ENCODE data around the gene ANKRD55.

DNA sequence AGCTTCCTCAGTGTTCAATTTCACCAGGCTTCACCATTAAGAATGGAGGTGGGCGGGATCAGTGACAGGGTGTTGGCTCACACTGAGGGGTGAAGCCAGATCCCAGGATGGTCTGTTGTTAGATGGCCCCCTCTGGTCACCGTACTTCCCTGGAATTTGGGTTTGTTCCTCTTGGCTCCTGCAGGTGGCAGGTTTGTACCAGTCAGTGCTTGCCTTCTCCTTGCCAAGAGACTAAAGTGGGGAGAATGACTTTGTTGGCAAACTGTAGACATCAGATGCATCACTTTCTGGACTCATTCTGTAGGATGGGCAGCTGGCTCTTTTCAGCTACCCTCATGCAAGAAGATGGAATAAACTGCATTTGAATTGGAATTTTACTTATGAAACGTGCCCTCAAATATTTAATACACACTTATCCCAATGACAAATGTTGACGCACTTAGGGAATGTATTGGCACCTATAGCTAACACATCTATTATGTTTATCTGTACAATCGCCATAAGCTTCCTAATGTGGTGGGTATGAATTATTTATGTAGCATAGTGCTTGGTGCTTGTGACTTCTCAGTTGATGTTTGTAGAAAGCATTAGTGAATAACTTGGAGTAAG lies 31.4 kb upstream of the ANKRD55 start:
- no peak for TF ChIP-seq SAFB2 (IDR thresholded peaks at IDR 0.05; ENCODE audit: borderline replicate concordance, low read depth, low read length, severe bottlenecking)
- TF ChIP-seq, protein P1, sequence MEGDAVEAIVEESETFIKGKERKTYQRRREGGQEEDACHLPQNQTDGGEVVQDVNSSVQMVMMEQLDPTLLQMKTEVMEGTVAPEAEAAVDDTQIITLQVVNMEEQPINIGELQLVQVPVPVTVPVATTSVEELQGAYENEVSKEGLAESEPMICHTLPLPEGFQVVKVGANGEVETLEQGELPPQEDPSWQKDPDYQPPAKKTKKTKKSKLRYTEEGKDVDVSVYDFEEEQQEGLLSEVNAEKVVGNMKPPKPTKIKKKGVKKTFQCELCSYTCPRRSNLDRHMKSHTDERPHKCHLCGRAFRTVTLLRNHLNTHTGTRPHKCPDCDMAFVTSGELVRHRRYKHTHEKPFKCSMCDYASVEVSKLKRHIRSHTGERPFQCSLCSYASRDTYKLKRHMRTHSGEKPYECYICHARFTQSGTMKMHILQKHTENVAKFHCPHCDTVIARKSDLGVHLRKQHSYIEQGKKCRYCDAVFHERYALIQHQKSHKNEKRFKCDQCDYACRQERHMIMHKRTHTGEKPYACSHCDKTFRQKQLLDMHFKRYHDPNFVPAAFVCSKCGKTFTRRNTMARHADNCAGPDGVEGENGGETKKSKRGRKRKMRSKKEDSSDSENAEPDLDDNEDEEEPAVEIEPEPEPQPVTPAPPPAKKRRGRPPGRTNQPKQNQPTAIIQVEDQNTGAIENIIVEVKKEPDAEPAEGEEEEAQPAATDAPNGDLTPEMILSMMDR (IDR thresholded peaks at IDR 0.05 in 2 of 3, conservative IDR thresholded peaks at IDR 0.05 in 1 of 3; ENCODE audit: insufficient read depth in 2 of 3, low read depth in 1 of 3, low read length in 3 of 3), result peak; percentile 71 to 91 (median 81)
- no peak for TF ChIP-seq MAFK (IDR thresholded peaks at IDR 0.05; ENCODE audit: low read length)
- TF ChIP-seq ZNF24 (IDR thresholded peaks at IDR 0.05), result no peak
- no peak for TF ChIP-seq THRAP3 (IDR thresholded peaks at IDR 0.05; ENCODE audit: borderline replicate concordance)
- peak; percentile 66 for TF ChIP-seq TEAD4 (IDR thresholded peaks at IDR 0.05; ENCODE audit: low read length)
- TF ChIP-seq TEAD4 (CRISPR knock-in tag; IDR thresholded peaks at IDR 0.05; ENCODE audit: borderline replicate concordance), result no peak

All from K562 (cell line).